ENCODE results near the gene DOCK6.

Gene DOCK6, protein sequence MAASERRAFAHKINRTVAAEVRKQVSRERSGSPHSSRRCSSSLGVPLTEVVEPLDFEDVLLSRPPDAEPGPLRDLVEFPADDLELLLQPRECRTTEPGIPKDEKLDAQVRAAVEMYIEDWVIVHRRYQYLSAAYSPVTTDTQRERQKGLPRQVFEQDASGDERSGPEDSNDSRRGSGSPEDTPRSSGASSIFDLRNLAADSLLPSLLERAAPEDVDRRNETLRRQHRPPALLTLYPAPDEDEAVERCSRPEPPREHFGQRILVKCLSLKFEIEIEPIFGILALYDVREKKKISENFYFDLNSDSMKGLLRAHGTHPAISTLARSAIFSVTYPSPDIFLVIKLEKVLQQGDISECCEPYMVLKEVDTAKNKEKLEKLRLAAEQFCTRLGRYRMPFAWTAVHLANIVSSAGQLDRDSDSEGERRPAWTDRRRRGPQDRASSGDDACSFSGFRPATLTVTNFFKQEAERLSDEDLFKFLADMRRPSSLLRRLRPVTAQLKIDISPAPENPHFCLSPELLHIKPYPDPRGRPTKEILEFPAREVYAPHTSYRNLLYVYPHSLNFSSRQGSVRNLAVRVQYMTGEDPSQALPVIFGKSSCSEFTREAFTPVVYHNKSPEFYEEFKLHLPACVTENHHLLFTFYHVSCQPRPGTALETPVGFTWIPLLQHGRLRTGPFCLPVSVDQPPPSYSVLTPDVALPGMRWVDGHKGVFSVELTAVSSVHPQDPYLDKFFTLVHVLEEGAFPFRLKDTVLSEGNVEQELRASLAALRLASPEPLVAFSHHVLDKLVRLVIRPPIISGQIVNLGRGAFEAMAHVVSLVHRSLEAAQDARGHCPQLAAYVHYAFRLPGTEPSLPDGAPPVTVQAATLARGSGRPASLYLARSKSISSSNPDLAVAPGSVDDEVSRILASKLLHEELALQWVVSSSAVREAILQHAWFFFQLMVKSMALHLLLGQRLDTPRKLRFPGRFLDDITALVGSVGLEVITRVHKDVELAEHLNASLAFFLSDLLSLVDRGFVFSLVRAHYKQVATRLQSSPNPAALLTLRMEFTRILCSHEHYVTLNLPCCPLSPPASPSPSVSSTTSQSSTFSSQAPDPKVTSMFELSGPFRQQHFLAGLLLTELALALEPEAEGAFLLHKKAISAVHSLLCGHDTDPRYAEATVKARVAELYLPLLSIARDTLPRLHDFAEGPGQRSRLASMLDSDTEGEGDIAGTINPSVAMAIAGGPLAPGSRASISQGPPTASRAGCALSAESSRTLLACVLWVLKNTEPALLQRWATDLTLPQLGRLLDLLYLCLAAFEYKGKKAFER (N-terminal part only)

DNA sequence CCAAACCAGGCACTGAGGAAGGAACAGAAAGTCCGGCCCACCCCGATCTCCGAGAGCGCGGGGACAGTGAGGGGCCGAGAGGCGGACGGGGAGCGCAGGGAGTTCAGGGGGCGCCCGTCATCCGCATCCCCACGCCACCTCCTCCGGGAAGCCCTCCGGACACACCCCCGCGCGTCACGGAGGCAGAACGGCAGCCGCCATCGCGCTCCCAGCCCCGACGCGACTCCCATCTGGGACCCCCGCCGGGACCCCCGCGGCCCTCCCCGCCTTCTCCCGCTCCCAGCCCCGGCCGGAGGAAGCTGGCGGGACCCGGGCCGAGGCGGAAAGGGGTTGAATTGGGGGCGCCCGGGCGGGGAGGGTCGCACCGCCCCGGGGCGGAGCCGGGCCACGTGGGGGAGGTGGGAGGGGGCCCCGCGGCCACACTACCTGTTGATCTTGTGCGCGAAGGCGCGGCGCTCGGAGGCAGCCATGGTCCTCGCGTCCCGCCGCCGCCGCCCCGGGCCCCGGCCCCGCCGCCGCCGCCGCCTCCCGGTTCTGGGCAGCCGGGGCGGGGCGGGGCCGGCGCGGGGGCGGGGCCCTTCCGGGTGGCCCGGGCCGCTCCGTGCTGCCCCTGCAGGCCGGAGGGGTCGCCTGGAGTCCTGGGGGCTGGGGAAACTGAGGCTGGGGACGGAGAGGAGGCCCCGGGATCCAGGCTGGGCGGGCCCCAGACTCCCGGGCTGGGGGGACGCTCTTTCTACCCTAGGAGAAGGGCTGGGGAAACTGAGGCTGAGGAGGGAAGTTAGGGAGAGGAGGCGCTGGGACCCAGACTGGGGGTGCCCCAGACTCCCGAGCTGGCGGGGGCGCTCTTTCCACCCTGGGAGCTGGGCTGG is at the start of gene DOCK6:
Gene DOCK6, minus strand, starts transcription at position 554 of the 869 bp plus-strand sequence. Its CDS starts 84 bp downstream, at position 470.
- DNase-seq, result no peak

DNA sequence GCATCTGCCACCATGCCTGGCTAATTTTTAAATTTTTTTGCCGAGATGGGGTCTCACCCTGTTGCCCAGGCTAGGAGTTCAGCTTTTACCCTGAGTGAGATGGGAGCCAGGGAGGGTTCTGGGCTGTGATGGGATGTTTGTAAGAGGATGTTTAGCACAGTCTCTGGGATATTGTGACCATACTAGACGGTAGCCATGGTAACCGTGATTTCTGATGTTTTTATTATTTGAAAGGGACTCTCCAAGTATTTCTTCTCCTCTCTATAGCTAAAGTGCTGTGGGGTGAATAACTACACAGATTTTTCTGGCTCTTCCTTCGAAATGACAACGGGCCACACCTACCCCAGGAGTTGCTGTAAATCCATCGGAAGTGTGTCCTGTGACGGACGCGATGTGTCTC is 44.0 kb upstream of the DOCK6 start:
- no peak for DNase-seq

DNA sequence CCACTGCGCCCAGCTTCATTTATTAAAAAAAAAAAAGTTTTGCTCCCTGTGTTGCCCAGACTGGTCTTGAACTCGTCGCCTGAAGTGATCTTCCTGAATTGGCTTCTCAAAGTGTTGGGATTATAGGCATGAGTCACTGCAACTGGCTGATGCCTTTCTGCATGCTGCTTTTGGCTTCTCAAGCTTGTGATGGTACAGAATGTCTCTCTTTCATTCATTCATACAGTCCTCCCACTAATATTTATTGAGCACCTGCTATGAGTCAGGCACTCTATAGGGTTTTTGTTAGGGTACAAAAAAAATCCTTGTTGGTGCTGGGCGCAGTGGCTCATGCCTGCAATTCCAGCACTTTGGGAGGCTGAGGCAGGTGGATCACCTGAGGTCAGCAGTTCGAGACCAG is 42.6 kb upstream of the DOCK6 start:
- DNase-seq, result no peak

DNA sequence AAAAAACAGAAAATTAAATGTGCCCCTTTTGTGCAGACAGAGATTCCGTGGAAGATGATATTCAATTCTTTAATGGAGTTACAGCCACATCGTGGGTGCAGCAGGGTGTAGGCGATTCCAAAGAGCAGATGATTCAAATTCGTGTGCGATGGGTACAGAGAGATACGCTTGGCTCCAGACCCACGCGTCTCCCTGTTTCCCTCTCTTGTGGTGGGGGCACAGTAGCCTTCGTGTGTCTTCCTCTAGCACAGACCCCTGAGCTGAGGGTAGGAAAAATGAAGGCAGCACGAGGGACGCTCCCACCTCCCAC is 38.4 kb upstream of the DOCK6 start:
- DNase-seq, result no peak

DNA sequence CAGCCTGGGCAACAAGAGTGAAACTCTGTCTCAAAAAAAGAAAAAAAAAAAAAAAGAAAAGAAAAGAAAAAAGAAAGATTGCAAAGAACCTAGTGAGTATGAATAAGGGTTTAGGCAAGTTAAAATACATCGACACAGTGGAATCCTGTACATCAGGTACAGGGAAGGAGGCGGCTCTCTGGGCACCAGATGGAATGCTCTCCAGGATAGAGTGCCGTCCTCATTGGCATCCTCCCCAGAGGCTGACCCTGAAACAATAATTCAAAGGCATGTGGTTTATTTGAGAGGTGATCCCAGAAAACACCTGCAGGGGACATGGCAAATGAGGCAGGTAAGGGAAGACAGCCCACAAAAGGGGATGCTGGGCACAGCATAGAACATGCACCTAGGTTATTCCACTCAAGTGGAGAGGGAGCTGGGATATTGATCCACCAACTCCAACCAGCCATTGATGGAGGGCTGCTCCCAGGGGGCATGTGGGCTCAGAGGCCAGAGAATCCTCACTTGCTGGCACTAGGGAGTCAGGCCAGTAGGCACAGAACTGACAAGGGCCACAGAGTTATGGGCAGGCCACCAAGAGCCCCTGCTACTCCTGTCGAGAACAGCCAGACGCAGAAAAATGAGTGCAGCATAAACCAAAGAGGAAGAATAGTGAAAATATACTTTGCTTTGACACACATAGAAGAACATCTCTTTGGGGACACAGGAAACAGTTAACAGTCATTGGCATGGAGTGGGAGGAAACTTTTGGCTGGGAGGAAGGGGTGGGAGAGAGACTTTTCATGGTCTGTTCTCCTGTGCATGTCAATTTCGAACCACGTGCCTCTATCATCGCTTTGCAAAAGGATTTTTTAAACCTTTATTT is 37.9 kb upstream of the DOCK6 start:
- DNase-seq, result no peak

DNA sequence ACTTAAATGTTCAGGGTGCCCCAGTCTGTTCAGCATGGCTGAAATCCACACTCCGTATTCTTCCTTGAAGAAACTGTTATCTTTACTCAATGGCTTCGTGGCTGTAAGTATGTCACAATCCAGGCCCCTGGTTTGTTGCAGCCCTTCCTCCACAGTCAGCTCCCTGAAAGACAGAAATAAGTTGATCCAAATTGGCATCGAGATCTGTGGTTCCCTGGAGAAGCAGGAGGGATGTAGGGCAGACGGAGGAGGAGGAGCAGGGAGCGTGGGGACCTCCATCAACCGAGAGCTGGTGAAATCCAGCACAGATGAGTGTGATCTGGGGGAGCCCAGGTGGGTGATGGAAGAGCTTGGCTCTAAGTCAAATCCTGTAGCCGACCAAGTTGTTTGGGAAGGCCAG is 33.9 kb upstream of the DOCK6 start:
- DNase-seq, result no peak

DNA sequence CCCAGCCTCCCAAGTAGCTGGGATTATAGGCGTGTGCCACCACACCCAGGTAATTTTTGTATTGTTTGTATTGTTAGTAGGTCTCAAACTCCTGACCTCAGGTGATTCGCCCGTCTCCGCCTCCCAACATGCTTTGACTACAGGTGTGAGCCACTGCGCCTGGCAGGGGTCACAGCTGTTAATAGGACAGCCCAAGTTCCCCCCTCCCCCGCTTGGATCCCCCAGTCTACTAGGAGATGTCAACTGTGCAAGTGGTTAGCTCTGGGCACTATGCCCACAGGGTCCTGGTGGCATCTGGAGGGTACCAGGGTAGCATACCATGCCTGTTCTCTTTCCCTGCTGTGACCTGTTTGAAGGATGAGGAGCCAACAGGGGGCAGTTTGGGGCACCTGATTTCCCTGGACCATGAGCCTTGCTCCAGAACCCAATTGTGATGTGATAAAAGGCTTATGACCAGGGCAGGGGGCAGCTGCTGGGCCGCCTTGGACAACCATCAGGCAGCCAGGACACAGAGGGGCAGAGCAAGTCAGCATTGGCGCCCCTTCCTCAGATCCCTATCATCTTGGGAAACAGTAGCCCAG is 33.4 kb upstream of the DOCK6 start, which contains the start of gene TSPAN16:
Gene TSPAN16, plus strand, starts transcription at position 496 of the 581 bp plus-strand sequence. CDS start 138 bp downstream, outside the sequence.
- DNase-seq, result no peak

DNA sequence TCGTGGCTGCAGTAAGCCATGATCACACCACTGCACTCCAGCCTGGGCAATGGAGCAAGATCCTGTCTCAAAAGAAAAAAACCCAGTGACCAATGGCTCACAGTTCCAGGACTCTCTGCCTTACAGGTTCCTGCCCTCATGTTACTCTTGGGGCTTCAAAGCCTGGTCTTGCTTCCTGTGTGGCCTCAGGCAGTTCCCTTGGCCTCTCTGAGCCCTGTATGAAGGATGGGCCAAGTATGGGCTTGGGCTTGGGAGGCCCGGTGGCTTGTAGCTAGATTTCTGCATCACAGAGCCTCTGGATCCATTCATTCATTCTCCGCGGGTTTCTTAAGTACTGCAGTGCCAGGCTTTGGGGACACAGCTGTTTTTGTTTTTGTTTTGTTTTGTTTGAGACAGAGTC is 32.9 kb upstream of the DOCK6 start:
- DNase-seq, result no peak

DNA sequence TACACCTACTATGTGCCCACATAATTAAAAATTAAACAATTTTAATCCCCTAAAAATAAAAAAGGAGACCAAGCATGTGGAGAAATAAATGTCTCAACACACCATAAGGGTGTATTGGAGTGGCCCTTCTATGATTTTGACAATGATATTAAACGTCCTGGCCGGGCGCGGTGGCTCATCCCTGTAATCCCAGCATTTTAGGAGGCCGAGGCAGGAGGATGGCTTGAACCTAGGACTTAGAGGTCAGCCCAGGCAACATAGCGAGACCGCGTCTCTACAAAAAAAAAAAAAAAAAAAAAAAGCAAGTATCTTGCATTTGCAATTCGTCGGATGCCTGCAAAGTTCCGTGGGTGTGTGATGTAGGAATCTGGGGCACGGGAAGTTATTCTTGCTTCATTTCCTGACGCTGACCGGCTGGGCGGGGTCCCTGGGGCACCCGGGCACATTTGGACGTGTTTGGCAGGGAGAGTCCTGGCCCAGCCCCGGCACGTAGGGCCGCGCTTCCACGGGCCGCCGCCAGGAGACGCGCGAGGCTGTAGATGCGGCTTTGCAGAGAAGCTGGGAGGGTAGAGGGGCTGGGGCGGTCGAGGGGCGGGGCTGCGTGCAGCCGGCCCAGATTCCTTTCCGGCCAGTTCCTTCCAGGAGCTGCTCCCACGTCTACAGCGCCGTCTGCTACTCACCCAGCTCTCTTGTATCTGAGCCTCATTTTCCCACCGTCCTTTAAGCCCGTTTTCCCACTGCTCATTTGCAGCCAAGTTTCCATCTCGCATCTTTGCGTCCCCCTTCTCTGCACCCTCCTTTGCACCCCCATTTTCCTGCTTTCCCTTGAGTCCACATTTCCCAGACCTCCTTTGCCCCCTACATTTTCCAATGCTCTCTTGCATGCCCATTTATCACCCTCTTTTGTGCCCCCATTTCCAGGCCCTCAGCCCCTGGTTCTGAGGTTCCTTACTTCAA is 31.4 kb upstream of the DOCK6 start:
- peak; percentile 92 for DNase-seq

DNA sequence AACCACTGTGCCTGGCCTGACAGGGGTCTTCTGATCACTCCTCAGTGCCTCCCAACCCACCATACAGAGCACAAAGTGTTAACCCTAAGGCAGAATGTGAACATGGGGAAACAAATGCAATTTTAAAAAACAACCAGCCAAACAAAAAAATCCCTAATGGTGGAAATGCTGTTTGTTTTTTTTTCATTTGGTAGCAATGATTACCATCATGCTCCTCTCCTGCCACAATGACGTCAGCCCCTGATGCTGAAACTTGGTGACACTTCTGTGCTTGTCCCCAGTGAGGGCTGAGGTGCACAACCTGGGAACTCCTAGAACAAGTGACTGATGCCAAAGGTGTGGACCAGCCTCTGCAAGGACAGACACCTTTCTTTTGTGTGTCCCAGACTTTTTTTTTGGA is 29.7 kb upstream of the DOCK6 start:
- DNase-seq, result no peak

DNA sequence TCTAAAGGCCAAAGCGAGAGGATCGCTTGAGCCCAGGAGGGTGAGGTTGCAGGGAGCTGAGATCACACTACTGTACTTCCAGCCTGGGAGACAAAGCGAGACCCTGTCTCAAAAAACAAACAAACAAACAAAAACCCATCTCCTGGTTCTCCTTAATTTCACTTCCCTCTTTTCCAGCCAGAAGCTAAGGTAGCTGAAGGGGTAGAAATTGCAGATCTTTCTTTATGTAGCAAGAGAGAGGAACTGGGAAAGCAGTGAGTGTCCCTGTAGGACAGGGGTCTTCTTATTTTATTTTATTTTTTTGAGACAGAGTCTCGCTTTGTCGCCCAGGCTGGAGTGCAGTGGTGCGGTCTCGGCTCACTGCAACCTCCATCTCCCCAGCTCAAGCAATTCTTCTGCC is 29.1 kb upstream of the DOCK6 start:
- no peak for DNase-seq

DNA sequence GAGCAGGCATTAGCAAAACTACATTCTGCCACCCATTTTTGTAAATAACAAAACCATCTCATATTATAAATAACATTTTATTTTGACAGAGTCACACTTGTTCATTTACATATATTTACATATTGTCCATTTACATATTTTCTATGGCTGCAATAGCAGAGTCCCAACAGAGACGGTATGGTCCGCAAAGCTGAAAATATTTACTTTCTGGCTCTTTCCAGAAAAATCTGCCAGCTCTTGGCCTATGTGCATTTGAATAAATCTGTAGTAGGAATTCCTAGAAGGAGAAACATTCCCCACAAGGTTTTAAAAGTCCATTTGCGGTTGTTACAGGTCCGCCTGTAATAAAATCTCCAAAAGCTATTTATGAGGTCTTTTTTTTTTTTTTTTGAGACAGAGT is 27.9 kb upstream of the DOCK6 start:
- DNase-seq, result no peak

DNA sequence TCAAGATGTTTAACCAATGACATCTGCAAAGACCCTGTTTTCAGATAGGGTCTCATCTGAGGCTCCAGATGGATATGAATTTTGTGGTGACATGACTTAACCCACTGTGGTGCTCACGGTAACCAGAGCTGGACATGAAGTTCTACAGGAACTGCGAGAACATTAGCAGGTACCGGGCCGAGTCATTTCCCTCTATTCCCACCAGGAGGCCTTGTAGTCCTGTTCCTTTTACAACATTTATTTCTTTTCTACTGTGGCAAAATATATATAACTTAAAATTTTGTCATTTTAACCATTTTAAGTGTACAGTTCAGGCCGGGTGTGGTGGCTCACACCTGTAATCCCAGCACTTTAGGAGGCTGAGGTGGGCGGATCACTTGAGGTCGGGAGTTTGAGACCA is 26.0 kb upstream of the DOCK6 start:
- DNase-seq, result no peak

DNA sequence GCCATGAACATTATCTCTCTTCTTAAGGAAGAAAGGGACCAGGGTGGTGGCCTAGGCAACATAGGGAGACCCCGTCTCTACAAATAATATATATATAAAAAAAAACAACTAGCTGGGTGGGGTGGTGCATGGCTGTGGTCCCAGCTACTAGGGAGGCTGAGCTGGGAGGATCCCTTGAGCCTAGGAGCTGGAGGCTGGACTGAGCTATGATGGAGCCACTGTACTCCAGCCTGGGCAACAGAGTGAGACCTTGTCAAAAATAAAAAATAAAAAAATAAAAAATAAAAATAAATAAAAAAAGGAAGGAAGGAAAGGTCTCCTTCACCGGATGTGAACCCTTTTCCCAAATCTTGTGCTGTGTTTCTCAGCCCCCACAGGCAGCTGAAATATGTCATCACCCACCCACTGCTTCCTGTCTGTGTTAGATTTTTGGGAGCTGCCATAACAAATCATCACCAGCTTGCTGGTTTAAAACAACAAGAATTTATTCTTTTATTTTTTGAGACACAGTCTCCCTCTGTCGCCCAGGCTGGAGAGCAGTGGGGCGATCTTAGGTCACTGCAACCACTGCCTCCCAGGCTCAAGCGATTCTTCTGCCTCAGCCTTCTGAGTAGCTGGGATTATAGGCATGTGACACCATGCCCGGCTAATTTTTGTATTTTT is 24.1 kb upstream of the DOCK6 start:
- no peak for DNase-seq

DNA sequence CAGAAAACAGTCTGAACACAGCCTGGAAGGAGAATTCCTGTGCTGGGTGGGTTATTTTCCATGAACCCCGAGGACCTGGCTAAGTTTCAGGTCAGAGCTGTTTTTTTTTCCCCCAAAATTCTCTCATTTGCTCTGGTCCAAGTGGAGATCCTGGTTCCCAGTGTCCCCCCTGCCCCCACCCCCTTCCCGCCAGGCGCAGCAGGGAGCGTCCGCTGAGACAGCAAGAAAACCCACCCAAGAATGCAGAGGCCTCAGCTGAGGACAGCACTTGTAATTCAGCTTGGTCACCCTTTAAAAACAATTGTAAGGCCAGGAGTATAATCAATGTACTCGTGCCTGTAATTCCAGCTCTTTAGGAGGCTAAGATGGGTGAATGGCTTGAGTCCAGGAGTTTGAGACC is 22.2 kb upstream of the DOCK6 start:
- no peak for DNase-seq

DNA sequence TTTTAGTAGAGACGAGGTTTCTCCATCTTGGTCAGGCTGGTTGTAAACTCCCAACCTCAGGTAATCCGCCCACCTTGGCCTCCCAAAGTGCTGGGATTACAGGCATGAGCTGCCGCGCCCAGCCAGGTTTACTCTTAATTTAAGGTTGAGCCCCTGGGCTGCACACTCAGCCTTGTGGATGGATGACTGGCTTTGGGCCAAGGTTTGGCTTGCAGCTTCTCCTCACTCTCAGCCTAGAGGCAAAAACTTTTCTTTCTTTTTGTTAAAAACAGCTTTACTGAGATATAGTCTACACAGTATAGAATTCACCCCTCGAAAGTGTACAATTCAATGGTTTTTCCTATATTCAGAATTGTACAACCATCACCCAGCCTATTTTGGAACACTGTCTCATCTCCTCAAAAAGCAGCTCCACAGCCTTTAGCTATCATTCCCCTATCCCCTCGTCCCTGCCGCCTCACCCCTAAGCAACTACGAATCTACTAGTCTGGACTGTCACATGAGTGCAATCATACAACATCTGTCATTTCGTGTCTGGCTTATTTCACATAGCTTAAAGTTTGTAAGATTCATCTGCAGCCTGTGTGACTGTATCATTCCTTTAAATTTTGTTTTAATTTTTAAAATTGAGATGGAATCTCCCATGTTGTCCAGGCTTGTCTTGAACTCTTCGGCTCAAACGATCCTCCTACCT is 19.2 kb upstream of the DOCK6 start:
- no peak for DNase-seq

DNA sequence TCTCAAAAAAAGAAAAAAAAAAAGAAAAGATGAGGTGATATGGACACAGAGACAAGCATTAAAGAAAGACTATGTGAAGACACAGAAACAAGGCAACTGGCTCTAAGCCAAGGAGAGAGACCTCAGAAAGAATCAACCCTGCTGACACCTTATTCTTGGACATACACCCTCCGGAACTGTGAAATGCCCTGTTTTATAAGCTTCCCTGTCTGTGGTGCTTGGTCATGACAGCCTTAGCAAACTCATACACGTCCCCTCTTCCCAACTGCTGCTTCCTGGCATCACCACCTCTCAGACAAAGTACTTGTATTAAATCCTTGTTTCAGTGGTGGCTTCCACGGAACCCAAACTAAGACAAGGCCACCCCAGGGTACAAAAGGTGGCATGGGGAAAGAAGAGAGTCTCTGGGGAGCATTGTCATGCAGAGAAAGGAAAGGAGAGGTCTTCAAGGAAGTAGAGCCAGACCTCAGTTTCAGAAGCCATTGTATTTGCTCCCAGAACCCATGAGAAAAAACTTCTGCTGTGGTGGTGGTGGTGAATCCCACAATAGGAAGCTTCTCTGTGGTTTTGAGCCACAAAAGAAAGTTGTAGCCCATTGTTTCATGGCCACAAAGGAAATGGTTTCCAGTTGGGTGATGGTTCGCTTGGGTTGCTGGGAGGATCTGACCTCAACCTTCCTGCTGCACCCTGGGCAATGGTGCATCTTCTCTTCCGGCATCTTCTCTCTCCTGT is 17.3 kb upstream of the DOCK6 start:
- DNase-seq, result peak; percentile 82

DNA sequence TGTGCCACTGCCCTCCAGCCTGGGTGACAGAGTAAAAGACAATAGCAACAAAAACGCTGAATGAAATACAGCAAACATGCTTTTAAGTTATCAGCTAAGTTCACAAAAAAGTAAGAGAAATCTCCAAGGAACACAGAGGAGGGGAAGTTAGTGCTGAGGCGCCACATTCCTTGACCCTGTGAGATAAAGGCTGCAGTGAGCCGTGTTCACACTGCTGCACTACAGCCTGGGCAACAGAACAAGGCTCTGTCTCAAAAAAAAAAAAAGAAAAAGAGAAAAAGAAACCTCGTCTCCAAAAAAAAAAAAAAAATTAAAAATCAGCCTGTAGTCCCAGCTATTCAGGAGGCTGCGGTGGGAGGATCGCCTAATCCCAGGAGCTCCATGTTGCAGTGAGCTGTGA is 16.3 kb upstream of the DOCK6 start:
- no peak for DNase-seq

Measured in activated CD4-positive, alpha-beta T cell treated with anti-CD3 and anti-CD28 coated beads, Interleukin-2, Interleukin-6, amounts not matched to agents 100 ng/mL and 50 ng/mL, durations not matched to agents 16 hours and 8 hours (primary cell).